Measurements from ENCODE around the gene SLC29A1. TPM values are rescaled to one million over a fixed set of nuclear protein-coding genes. Genes with fewer than 3 reads are reported as not detected.

SLC29A1 gene
- total and polyA plus RNA-seq, 11 donors, result 48.0 to 319 (median 131) TPM

DNA sequence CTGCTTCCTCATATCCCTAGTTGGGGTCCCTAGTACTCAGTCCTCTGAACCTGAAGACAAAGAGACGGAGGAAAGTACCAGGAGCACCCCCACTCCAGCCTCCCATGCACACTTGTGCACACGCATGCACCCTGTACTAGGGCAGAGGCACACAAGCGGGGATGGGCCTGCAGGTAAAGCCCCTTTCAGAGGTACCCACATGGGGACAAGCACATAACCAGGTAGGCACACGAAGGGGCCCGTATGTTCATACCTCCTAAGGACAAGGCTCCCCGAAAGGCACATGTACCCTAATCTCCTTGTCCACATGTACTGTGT is 48.0 kb downstream of the SLC29A1 start:
- no peaks in the 10 kb centered on the region for H3K36me3 ChIP-seq
- TF ChIP-seq POLR2A (IDR thresholded peaks at IDR 0.05), result no peak
- no peak for TF ChIP-seq CTCF (IDR thresholded peaks at IDR 0.05)
- no peak for DNase-seq
- peaks cover 0 to 24% (median 5%) of the 10 kb centered on the region in 12 donors for H3K4me1 ChIP-seq
- intact Hi-C loops (cut with DNase I), result no loop called here
- H3K27ac ChIP-seq, result no peak overlapping the region
- ATAC-seq, result no peak
- 74 to 88% (median 82%) methylated on average over 6 of the region's 6 CpGs for WGBS, 4 donors
- H3K9me3 ChIP-seq, result no peaks in the 10 kb centered on the region
- no peak overlapping the region for H3K4me3 ChIP-seq
- peaks cover 15 to 75% (median 44%) of the 10 kb centered on the region in 9 donors for H3K27me3 ChIP-seq

GRCh38 chr6:44271914-44272313 is 48.5 kb downstream of the SLC29A1 start:
- Histone ChIP-seq H3K27ac (no peak overlapping the region), H3K4me3 (no peak overlapping the region), H3K27me3 (peaks cover 15 to 81% (median 45%) of the 10 kb centered on the region in 9 donors), H3K36me3 (no peaks in the 10 kb centered on the region), H3K4me1 (peaks cover 0 to 25% (median 5%) of the 10 kb centered on the region in 12 donors), H3K9me3 (no peaks in the 10 kb centered on the region)
- intact Hi-C loops (cut with DNase I), result no loop called here
- WGBS, 4 donors, result 41 to 77% (median 52%) methylated on average over 3 of the region's 3 CpGs
- DNase-seq (no peak), ATAC-seq (no peak)
- TF ChIP-seq POLR2A (IDR thresholded peaks at IDR 0.05), result no peak
- TF ChIP-seq CTCF (IDR thresholded peaks at IDR 0.05), result no peak

DNA sequence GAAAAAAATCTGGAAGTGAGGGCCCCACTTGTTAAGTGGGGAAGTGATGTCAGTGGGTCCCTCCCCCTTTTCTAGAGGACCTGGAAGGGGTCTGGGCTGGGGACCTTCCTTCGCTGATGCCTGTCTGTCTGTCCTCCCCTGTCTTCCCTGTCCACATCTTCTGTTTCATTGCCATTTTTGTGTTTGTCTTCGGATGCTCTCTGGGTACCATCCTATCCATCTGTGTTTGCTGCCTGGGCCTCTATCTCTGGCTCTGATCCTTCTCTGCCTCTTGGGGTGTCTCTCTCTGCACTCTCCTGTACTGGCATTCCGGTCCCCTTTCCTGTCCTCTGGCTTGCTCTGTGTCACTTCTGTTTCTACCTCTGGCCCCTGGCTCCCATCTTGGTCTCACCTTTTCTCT is 49.1 kb downstream of the SLC29A1 start:
- WGBS, 4 donors, result 73 to 87% (median 84%) methylated on average over 3 of the region's 3 CpGs
- DNase-seq, result no peak
- Histone ChIP-seq H3K4me3 (no peak overlapping the region), H3K9me3 (no peaks in the 10 kb centered on the region), H3K27me3 (peaks cover 15 to 87% (median 45%) of the 10 kb centered on the region in 9 donors), H3K4me1 (peaks cover 0 to 25% (median 5%) of the 10 kb centered on the region in 12 donors), H3K27ac (no peak overlapping the region), H3K36me3 (no peaks in the 10 kb centered on the region)
- intact Hi-C loops (cut with DNase I), result no loop called here
- ATAC-seq, result no peak
- no peak for TF ChIP-seq POLR2A (IDR thresholded peaks at IDR 0.05)
- no peak for TF ChIP-seq CTCF (IDR thresholded peaks at IDR 0.05)

DNA sequence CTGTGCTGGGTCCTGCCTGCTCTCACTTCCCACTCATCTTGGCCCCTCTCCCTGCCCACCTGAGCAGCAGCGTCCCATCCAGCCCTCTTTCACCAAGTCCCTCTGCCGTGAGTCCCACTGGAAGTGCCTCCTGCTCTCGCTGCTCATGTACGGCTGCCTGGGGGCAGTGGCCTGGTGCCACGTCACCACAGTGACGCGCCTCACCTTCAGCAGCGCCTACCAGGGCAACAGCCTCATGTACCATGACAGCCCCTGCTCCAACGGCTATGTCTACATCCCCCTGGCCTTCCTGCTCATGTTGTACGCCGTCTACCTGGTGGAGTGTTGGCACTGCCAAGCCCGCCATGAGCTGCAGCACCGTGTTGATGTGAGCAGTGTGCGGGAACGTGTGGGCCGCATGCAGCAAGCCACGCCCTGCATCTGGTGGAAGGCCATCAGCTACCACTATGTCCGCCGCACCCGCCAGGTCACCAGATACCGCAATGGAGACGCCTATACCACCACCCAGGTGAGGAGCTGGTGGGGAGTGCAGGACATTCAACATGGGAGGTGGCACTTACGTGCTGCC is 49.7 kb downstream of the SLC29A1 start:
- no peak overlapping the region for H3K27ac ChIP-seq
- H3K4me3 ChIP-seq, result no peak overlapping the region
- no peak for TF ChIP-seq CTCF (IDR thresholded peaks at IDR 0.05)
- TF ChIP-seq POLR2A (IDR thresholded peaks at IDR 0.05), result no peak
- H3K9me3 ChIP-seq, result no peaks in the 10 kb centered on the region
- peaks cover 0 to 25% (median 5%) of the 10 kb centered on the region in 12 donors for H3K4me1 ChIP-seq
- H3K36me3 ChIP-seq, result no peaks in the 10 kb centered on the region
- DNase-seq, result no peak
- 84 to 87% (median 85%) methylated on average over 18 to 23 of the region's 23 CpGs for WGBS, 4 donors
- ATAC-seq, result no peak
- peaks cover 15 to 93% (median 45%) of the 10 kb centered on the region in 9 donors for H3K27me3 ChIP-seq
- intact Hi-C loops (cut with DNase I), result no loop called here
